Ramos (cell line): Measurements from ENCODE around the gene RFC1.
"Not testable (repeated sequence)": the region's sequence is repeated elsewhere in the genome, so short reads cannot be mapped to it uniquely, and the experiment has no call there.

Experiments used
- in situ Hi-C: fragments of 300-500 bp; cut with MboI; formaldehyde crosslinking; loops from one replicate; pipeline ENCODE4 v1.14.3; 2022; ENCODE audit warnings: low sequenced_read_pairs; ENCODE audit not compliant: unreplicated experiment

RFC1 gene

GRCh38 chr4:39312816-39313215, 53.3 kb downstream of the RFC1 start:
- in situ Hi-C loops: no loop called here

- in situ Hi-C loops: no loop called here
Measured at GRCh38 chr4:39308611-39309010, 57.6 kb downstream of the RFC1 start.

- in situ Hi-C loops: no loop called here
Measured at GRCh38 chr4:39305912-39306677, 60.1 kb downstream of the RFC1 start.

GRCh38 chr4:39304651-39305050, 61.5 kb downstream of the RFC1 start:
- in situ Hi-C loops: no loop called here

- in situ Hi-C loops: no loop called here
Measured at GRCh38 chr4:39303871-39304270, 62.3 kb downstream of the RFC1 start.

- in situ Hi-C loops: no loop called here
Measured at GRCh38 chr4:39302901-39303300, 63.3 kb downstream of the RFC1 start.

- in situ Hi-C loops: no loop called here
Measured at GRCh38 chr4:39295784-39296183, 70.4 kb downstream of the RFC1 start.

GRCh38 chr4:39292433-39292832, 73.7 kb downstream of the RFC1 start:
- in situ Hi-C loops: not testable (repeated sequence)

GRCh38 chr4:39291686-39292085, 74.5 kb downstream of the RFC1 start:
- in situ Hi-C loops: no loop called here

GRCh38 chr4:39287223-39287622, 78.9 kb downstream of the RFC1 start:
- in situ Hi-C loops: no loop called here

GRCh38 chr4:39286263-39286662, 79.9 kb downstream of the RFC1 start:
- in situ Hi-C loops: no loop called here

GRCh38 chr4:39285853-39286252, 80.3 kb downstream of the RFC1 start:
- in situ Hi-C loops: no loop called here

GRCh38 chr4:39285111-39285795, 80.9 kb downstream of the RFC1 start:
- in situ Hi-C loops: no loop called here

GRCh38 chr4:39280770-39281169, 85.4 kb downstream of the RFC1 start:
- in situ Hi-C loops: no loop called here

GRCh38 chr4:39279416-39279815, 86.7 kb downstream of the RFC1 start:
- in situ Hi-C loops: no loop called here

GRCh38 chr4:39278476-39278875, 87.7 kb downstream of the RFC1 start:
- in situ Hi-C loops: no loop called here

- in situ Hi-C loops: not testable (repeated sequence)
Measured at GRCh38 chr4:39277661-39278060, 88.5 kb downstream of the RFC1 start.

- in situ Hi-C loops: no loop called here
Measured at GRCh38 chr4:39274503-39274902, 91.7 kb downstream of the RFC1 start.

GRCh38 chr4:39263895-39264294, 102.3 kb downstream of the RFC1 start:
- in situ Hi-C loops: no loop called here

- in situ Hi-C loops: no loop called here
Measured at GRCh38 chr4:39259571-39260330, 106.4 kb downstream of the RFC1 start.

GRCh38 chr4:39256436-39256835, 109.7 kb downstream of the RFC1 start:
- in situ Hi-C loops: no loop called here
